Measurements from ENCODE around the gene CCNB1IP1. TPM values are rescaled to one million over a fixed set of nuclear protein-coding genes. Genes with fewer than 3 reads are reported as not detected.

CCNB1IP1 gene
- total RNA-seq, result 10 to 100 TPM; 38.7 to 46.7 TPM
- 46.0 TPM for polyA plus RNA-seq (ENCODE audit: insufficient read depth, low read depth, low replicate concordance)
- long read RNA-seq, donor 1, transcript CCNB1IP1-202 (7 exons, 1,479 nt), result major isoform, 14 of 32 reads
- long read RNA-seq, donor 1, partial matches to known transcripts, result 15 of 32 reads
- long read RNA-seq, donor 1, other reads (novel, unspliced or antisense), result 0 of 32 reads
- long read RNA-seq, donor 2, transcript CCNB1IP1-202 (7 exons, 1,479 nt), result major isoform, 6 of 23 reads
- long read RNA-seq, donor 2, partial matches to known transcripts, result 17 of 23 reads
- long read RNA-seq, donor 2, other reads (novel, unspliced or antisense), result 0 of 23 reads

- Histone ChIP-seq H3K27ac (peak within 1 kb of the TSS; percentile 86 to 96), H3K27me3 (no peaks in the 10 kb centered on the region), H3K9me3 (no peaks in the 10 kb centered on the region), H3K4me3 (peak within 1 kb of the TSS; percentile 70 to 81), H3K36me3 (ENCODE audit: low read depth, missing control alignments) (no peaks in the 10 kb centered on the region), H3K4me1 (no peaks in the 10 kb centered on the region)
- peak; percentile 88 for DNase-seq
- intact Hi-C loops (cut with DNase I; ENCODE audit: low total_unique reads), result loop anchor here (5.0 kb wide), 1 partner anchor 349 kb away; the partner anchor contains the start of gene RNASE4
- 0 to 1% methylated on average over 19 of the region's 19 CpGs for WGBS, 2 donors
- TF ChIP-seq POLR2A (IDR thresholded peaks at IDR 0.05) (no peak), CTCF (IDR thresholded peaks at IDR 0.05) (no peak)
Observed at GRCh38 chr14:20332788-20333493, at the start of gene CCNB1IP1. Gene CCNB1IP1 (minus strand): TSS chr14:20333279. CDS start chr14:20316523, 16,756 bp downstream.

- no peaks in the 10 kb centered on the region for H3K36me3 ChIP-seq (ENCODE audit: low read depth, missing control alignments)
- no peaks in the 10 kb centered on the region for H3K9me3 ChIP-seq
- no peak overlapping the region for H3K4me3 ChIP-seq
- H3K4me1 ChIP-seq, result no peaks in the 10 kb centered on the region
- 93 to 94% methylated on average over 2 to 12 of the region's 12 CpGs for WGBS, 2 donors
- intact Hi-C loops (cut with DNase I; ENCODE audit: low total_unique reads), result no loop called here
- DNase-seq, result no peak
- TF ChIP-seq CTCF (IDR thresholded peaks at IDR 0.05), result no peak
- no peak for TF ChIP-seq POLR2A (IDR thresholded peaks at IDR 0.05)
- H3K27me3 ChIP-seq, result no peaks in the 10 kb centered on the region
- H3K27ac ChIP-seq, result no peak overlapping the region
Observed at GRCh38 chr14:20382526-20382925, 49.4 kb upstream of the CCNB1IP1 start.

GRCh38 chr14:20381341-20381740, 48.3 kb upstream of the CCNB1IP1 start:
- WGBS, 2 donors, result 83 to 84% methylated on average over 5 to 7 of the region's 7 CpGs
- Histone ChIP-seq H3K27ac (no peak overlapping the region), H3K36me3 (ENCODE audit: low read depth, missing control alignments) (no peaks in the 10 kb centered on the region), H3K4me1 (no peaks in the 10 kb centered on the region), H3K9me3 (no peaks in the 10 kb centered on the region), H3K27me3 (no peaks in the 10 kb centered on the region), H3K4me3 (no peak overlapping the region)
- TF ChIP-seq POLR2A (IDR thresholded peaks at IDR 0.05) (no peak), CTCF (IDR thresholded peaks at IDR 0.05) (no peak)
- DNase-seq, result no peak
- intact Hi-C loops (cut with DNase I; ENCODE audit: low total_unique reads), result no loop called here

GRCh38 chr14:20380681-20381080, 47.6 kb upstream of the CCNB1IP1 start:
- Histone ChIP-seq H3K9me3 (no peaks in the 10 kb centered on the region), H3K36me3 (ENCODE audit: low read depth, missing control alignments) (no peaks in the 10 kb centered on the region), H3K4me3 (no peak overlapping the region), H3K27me3 (no peaks in the 10 kb centered on the region), H3K27ac (no peak overlapping the region), H3K4me1 (no peaks in the 10 kb centered on the region)
- WGBS, 2 donors, result 73 to 91% methylated on average over 6 of the region's 6 CpGs
- no peak for DNase-seq
- intact Hi-C loops (cut with DNase I; ENCODE audit: low total_unique reads), result no loop called here
- TF ChIP-seq POLR2A (IDR thresholded peaks at IDR 0.05) (no peak), CTCF (IDR thresholded peaks at IDR 0.05) (no peak)

All from testis (tissue), 5 donors.